ENCODE results near the gene CFAP99. TPM values are rescaled to one million over a fixed set of nuclear protein-coding genes. Genes with fewer than 3 reads are reported as not detected.

Gene CFAP99
- polyA plus RNA-seq, 3 donors, result 0.15 to 0.27 TPM; not detected in 1

DNA sequence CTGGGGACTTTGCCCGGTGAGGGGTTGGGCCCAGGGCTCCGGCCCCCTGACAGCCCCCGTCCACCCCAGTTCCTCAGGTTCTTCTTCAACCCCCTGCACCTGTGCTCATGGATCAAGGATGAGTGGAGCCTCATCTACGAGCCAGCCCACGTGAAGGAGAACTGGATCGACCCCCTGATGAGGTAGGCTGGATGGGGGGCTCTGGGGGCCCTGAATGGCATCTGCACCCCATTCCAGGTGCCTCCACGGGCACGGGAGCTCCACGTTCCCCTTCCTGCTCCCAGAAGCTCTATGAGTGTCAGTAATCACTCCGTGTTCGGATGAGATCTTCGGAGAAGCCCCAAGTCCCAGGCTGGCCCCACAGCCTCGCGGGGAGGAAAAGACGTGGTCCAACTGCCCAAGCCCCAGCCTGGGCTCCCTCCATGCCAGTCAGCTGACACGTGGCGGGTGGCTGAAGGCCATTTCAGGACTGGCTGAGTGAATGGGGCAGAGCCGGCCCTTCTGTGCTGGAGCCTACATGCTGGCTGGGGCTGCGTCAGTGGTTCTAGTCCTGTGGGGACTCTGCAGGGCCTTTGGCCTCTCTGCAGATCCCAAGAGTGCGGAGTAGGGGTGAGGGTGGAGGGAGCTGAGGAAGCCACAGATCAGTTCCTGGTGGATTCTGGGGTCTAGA is 24.4 kb downstream of the CFAP99 start:
- Mint-ChIP-seq H3K36me3 (no peaks in the 10 kb centered on the region), H3K27ac (no peak overlapping the region), H3K4me1 (peaks cover 2% of the 10 kb centered on the region), H3K27me3 (ENCODE audit: low read depth in 3 of 3) (peaks cover 0 to 4% (median 0%) of the 10 kb centered on the region in 3 donors), H3K9me3 (no peaks in the 10 kb centered on the region), H3K4me3 (no peak overlapping the region)
- TF ChIP-seq CTCF (IDR thresholded peaks at IDR 0.05), result no peak
- DNase-seq, result no peak
- intact Hi-C loops (cut with micrococcal nuclease), result loop anchor here (5.0 kb wide), 1 partner anchor 221 kb away; no protein-coding TSS in a partner anchor
- Histone ChIP-seq H3K9me3 (replicated peaks in 1 of 2; ENCODE audit: control insufficient read depth in 1 of 2, insufficient read depth in 1 of 2, low read length in 2 of 2) (no peaks in the 10 kb centered on the region), H3K4me3 (replicated peaks in 1 of 3; ENCODE audit: low read depth in 2 of 3, low read length in 3 of 3) (no peak overlapping the region), H3K79me2 (ENCODE audit: insufficient read depth, low read length) (no peaks in the 10 kb centered on the region), H3K4me1 (ENCODE audit: control insufficient read depth in 1 of 2, insufficient read depth in 2 of 2, low read length in 2 of 2) (no peaks in the 10 kb centered on the region), H3K27ac (ENCODE audit: low read depth in 1 of 2, low read length in 2 of 2) (no peak overlapping the region), H3K9ac (ENCODE audit: insufficient read depth, low read length, poor library complexity, severe bottlenecking) (no peak overlapping the region), H3K27me3 (ENCODE audit: control insufficient read depth in 2 of 2, insufficient read depth in 2 of 2, low read length in 2 of 2) (no peaks in the 10 kb centered on the region), H4K20me1 (ENCODE audit: insufficient read depth, low read length) (no peaks in the 10 kb centered on the region), H3K4me2 (replicated peaks; ENCODE audit: extremely low read depth, low read length, poor library complexity, severe bottlenecking) (no peak overlapping the region), H3K36me3 (replicated peaks in 1 of 2; ENCODE audit: control insufficient read depth in 1 of 2, insufficient read depth in 2 of 2, low read length in 2 of 2) (no peaks in the 10 kb centered on the region), H2AFZ (ENCODE audit: insufficient read depth, low read depth, low read length, poor library complexity, severe bottlenecking) (no peak overlapping the region)
- WGBS (ENCODE audit: insufficient coverage), result 95% methylated on average over 17 of the region's 20 CpGs

GRCh38 chr4:2443956-2444740 is 25.4 kb downstream of the CFAP99 start:
- no peaks in the 10 kb centered on the region for H3K27me3 ChIP-seq (ENCODE audit: control insufficient read depth in 2 of 2, insufficient read depth in 2 of 2, low read length in 2 of 2)
- no peaks in the 10 kb centered on the region for H3K36me3 ChIP-seq (replicated peaks in 1 of 2; ENCODE audit: control insufficient read depth in 1 of 2, insufficient read depth in 2 of 2, low read length in 2 of 2)
- no peak overlapping the region for H3K4me2 ChIP-seq (replicated peaks; ENCODE audit: extremely low read depth, low read length, poor library complexity, severe bottlenecking)
- H3K9ac ChIP-seq (ENCODE audit: insufficient read depth, low read length, poor library complexity, severe bottlenecking), result no peak overlapping the region
- Mint-ChIP-seq H3K36me3 (no peaks in the 10 kb centered on the region), H3K27ac (peak overlapping the region in 1 of 7 donors; percentile 21), H3K9me3 (no peaks in the 10 kb centered on the region), H3K4me1 (peaks cover 2% of the 10 kb centered on the region), H3K27me3 (ENCODE audit: low read depth in 3 of 3) (peaks cover 0 to 4% (median 0%) of the 10 kb centered on the region in 3 donors), H3K4me3 (no peak overlapping the region)
- no peak overlapping the region for H3K27ac ChIP-seq (ENCODE audit: low read depth in 1 of 2, low read length in 2 of 2)
- WGBS (ENCODE audit: insufficient coverage), result 96% methylated on average over 4 of the region's 7 CpGs
- DNase-seq, result no peak
- no peaks in the 10 kb centered on the region for H3K4me1 ChIP-seq (ENCODE audit: control insufficient read depth in 1 of 2, insufficient read depth in 2 of 2, low read length in 2 of 2)
- no peak overlapping the region for H2AFZ ChIP-seq (ENCODE audit: insufficient read depth, low read depth, low read length, poor library complexity, severe bottlenecking)
- no peak overlapping the region for H3K4me3 ChIP-seq (replicated peaks in 1 of 3; ENCODE audit: low read depth in 2 of 3, low read length in 3 of 3)
- TF ChIP-seq CTCF (IDR thresholded peaks at IDR 0.05), result no peak
- no peaks in the 10 kb centered on the region for H3K9me3 ChIP-seq (replicated peaks in 1 of 2; ENCODE audit: control insufficient read depth in 1 of 2, insufficient read depth in 1 of 2, low read length in 2 of 2)
- H4K20me1 ChIP-seq (ENCODE audit: insufficient read depth, low read length), result no peaks in the 10 kb centered on the region
- H3K79me2 ChIP-seq (ENCODE audit: insufficient read depth, low read length), result no peaks in the 10 kb centered on the region
- intact Hi-C loops (cut with micrococcal nuclease), result loop anchor here (5.0 kb wide), 1 partner anchor 222 kb away; no protein-coding TSS in a partner anchor
